Duodenal mucosa (tissue), 2 donors: ENCODE results near the gene CRK.
"Not testable (repeated sequence)": the region's sequence is repeated elsewhere in the genome, so short reads cannot be mapped to it uniquely, and the experiment has no call there.

Experiments
- H3K27ac ChIP-seq: one replicate; pipeline ENCODE4 v1.7.0; 2013; ENCODE audit warnings: low read depth, low read length
- H3K27me3 ChIP-seq, 2 donors: one replicate each; pipeline ENCODE4 v1.7.0; 2013; ENCODE audit warnings: low read length in 2 of 2, control low read depth in 1 of 2; ENCODE audit not compliant: insufficient read depth in 2 of 2, control insufficient read depth in 1 of 2
- H3K36me3 ChIP-seq, 2 donors: one replicate each; pipeline ENCODE4 v1.7.0; 2013; ENCODE audit warnings: low read length in 2 of 2, control low read depth in 1 of 2; ENCODE audit not compliant: insufficient read depth in 2 of 2, control insufficient read depth in 1 of 2
- H3K4me1 ChIP-seq, 2 donors: one replicate each; pipeline ENCODE4 v1.7.0; 2013; ENCODE audit warnings: low read length in 2 of 2, control low read depth in 1 of 2; ENCODE audit not compliant: insufficient read depth in 2 of 2, control insufficient read depth in 1 of 2
- H3K4me3 ChIP-seq, 2 donors: one replicate each; pipeline ENCODE4 v1.7.0; 2013; ENCODE audit warnings: low read length in 2 of 2, low read depth in 1 of 2
- H3K9ac ChIP-seq, 2 donors: one replicate each; pipeline ENCODE4 v1.7.0; 2013; ENCODE audit warnings: low read length in 2 of 2, low read depth in 1 of 2
- H3K9me3 ChIP-seq, 2 donors: one replicate each; pipeline ENCODE4 v1.7.0; 2013; ENCODE audit warnings: low read length in 2 of 2, control low read depth in 1 of 2; ENCODE audit not compliant: control insufficient read depth in 1 of 2

Gene CRK

GRCh38 chr17:1449412-1449967, 6.5 kb downstream of the CRK start:
- no peak overlapping the region for H3K27ac ChIP-seq
- no peak overlapping the region for H3K9ac ChIP-seq
- H3K36me3 ChIP-seq, result peaks cover 0 to 11% of the 10 kb centered on the region in 2 donors
- H3K4me3 ChIP-seq, result no peak overlapping the region
- H3K4me1 ChIP-seq, result peaks cover 18% of the 10 kb centered on the region in 2 donors
- no peaks in the 10 kb centered on the region for H3K9me3 ChIP-seq
- H3K27me3 ChIP-seq, result no peaks in the 10 kb centered on the region

GRCh38 chr17:1447052-1447451, 9.0 kb downstream of the CRK start:
- peaks cover 0 to 11% of the 10 kb centered on the region in 2 donors for H3K36me3 ChIP-seq
- peaks cover 0 to 6% of the 10 kb centered on the region in 2 donors for H3K4me1 ChIP-seq
- H3K27me3 ChIP-seq, result no peaks in the 10 kb centered on the region
- H3K9ac ChIP-seq, result no peak overlapping the region
- H3K9me3 ChIP-seq, result no peaks in the 10 kb centered on the region
- no peak overlapping the region for H3K4me3 ChIP-seq
- no peak overlapping the region for H3K27ac ChIP-seq

GRCh38 chr17:1446201-1446600, 9.8 kb downstream of the CRK start:
- no peaks in the 10 kb centered on the region for H3K9me3 ChIP-seq
- no peaks in the 10 kb centered on the region for H3K27me3 ChIP-seq
- peaks cover 0 to 13% of the 10 kb centered on the region in 2 donors for H3K36me3 ChIP-seq
- peaks cover 0 to 6% of the 10 kb centered on the region in 2 donors for H3K4me1 ChIP-seq
- H3K4me3 ChIP-seq, result no peak overlapping the region
- no peak overlapping the region for H3K9ac ChIP-seq
- H3K27ac ChIP-seq, result no peak overlapping the region

- H3K4me3 ChIP-seq, H3K4me1 ChIP-seq, H3K9me3 ChIP-seq, H3K27me3 ChIP-seq, H3K9ac ChIP-seq, H3K27ac ChIP-seq: not testable (repeated sequence)
- H3K36me3 ChIP-seq, result peaks cover 0 to 18% of the 10 kb centered on the region in 2 donors
Observed at GRCh38 chr17:1445695-1446094, 10.3 kb downstream of the CRK start.

- not testable (repeated sequence) for H3K4me3 ChIP-seq, H3K9ac ChIP-seq, H3K27ac ChIP-seq, H3K9me3 ChIP-seq, H3K4me1 ChIP-seq, H3K27me3 ChIP-seq
- peaks cover 0 to 17% of the 10 kb centered on the region in 2 donors for H3K36me3 ChIP-seq
Observed at GRCh38 chr17:1442721-1443120, 13.3 kb downstream of the CRK start.

- H3K4me1 ChIP-seq, result peaks cover 0 to 4% of the 10 kb centered on the region in 2 donors
Observed at GRCh38 chr17:1442187-1442586, 13.8 kb downstream of the CRK start.

GRCh38 chr17:1440921-1441320, 15.1 kb downstream of the CRK start:
- Histone ChIP-seq H3K27me3 (no peaks in the 10 kb centered on the region), H3K27ac (no peak overlapping the region), H3K4me3 (no peak overlapping the region), H3K9me3 (no peaks in the 10 kb centered on the region), H3K4me1 (no peaks in the 10 kb centered on the region), H3K36me3 (peaks cover 11 to 24% of the 10 kb centered on the region in 2 donors), H3K9ac (no peak overlapping the region)

More at GRCh38 chr17:1442187-1442586, 13.8 kb downstream of the CRK start:
- H3K27me3 ChIP-seq, result no peaks in the 10 kb centered on the region
- no peak overlapping the region for H3K27ac ChIP-seq
- H3K36me3 ChIP-seq, result peaks cover 0 to 18% of the 10 kb centered on the region in 2 donors
- H3K9me3 ChIP-seq, result no peaks in the 10 kb centered on the region
- H3K4me3 ChIP-seq, result no peak overlapping the region
- no peak overlapping the region for H3K9ac ChIP-seq

- Histone ChIP-seq H3K4me3 (no peak overlapping the region), H3K27ac (no peak overlapping the region), H3K4me1 (peaks cover 0 to 4% of the 10 kb centered on the region in 2 donors), H3K27me3 (no peaks in the 10 kb centered on the region), H3K9ac (no peak overlapping the region), H3K9me3 (no peaks in the 10 kb centered on the region), H3K36me3 (peaks cover 22 to 42% of the 10 kb centered on the region in 2 donors)
Observed at GRCh38 chr17:1438593-1439083, 17.4 kb downstream of the CRK start.

GRCh38 chr17:1435326-1435725, 20.7 kb downstream of the CRK start:
- H3K9ac ChIP-seq, result no peak overlapping the region
- H3K27ac ChIP-seq, result no peak overlapping the region
- peaks cover 27 to 48% of the 10 kb centered on the region in 2 donors for H3K36me3 ChIP-seq
- H3K9me3 ChIP-seq, result no peaks in the 10 kb centered on the region
- H3K4me1 ChIP-seq, result peaks cover 0 to 4% of the 10 kb centered on the region in 2 donors
- no peaks in the 10 kb centered on the region for H3K27me3 ChIP-seq
- H3K4me3 ChIP-seq, result no peak overlapping the region

- Histone ChIP-seq H3K9me3 (no peaks in the 10 kb centered on the region), H3K4me3 (no peak overlapping the region), H3K4me1 (peaks cover 0 to 4% of the 10 kb centered on the region in 2 donors), H3K27me3 (no peaks in the 10 kb centered on the region), H3K36me3 (peaks cover 27 to 48% of the 10 kb centered on the region in 2 donors), H3K9ac (no peak overlapping the region), H3K27ac (no peak overlapping the region)
Observed at GRCh38 chr17:1434150-1434549, 21.9 kb downstream of the CRK start.
